ENCODE data around the gene ZMAT5. TPM values are rescaled to one million over a fixed set of nuclear protein-coding genes. Genes with fewer than 3 reads are reported as not detected.

The ZMAT5 gene
- polyA plus RNA-seq, 4 donors = 17.1 to 36.5 (median 25.4) TPM

GRCh38 chr22:29744902-29745301 is 21.9 kb downstream of the ZMAT5 start:
- DNase-seq = no peak
- Histone ChIP-seq H3K4me3 (ENCODE audit: low read depth in 1 of 3, low read length in 3 of 3) (no peak overlapping the region), H3K9me3 (ENCODE audit: control insufficient read depth in 2 of 2, insufficient read depth in 1 of 2, low read depth in 1 of 2, low read length in 1 of 2) (no peaks in the 10 kb centered on the region), H3K27me3 (ENCODE audit: control insufficient read depth in 3 of 3, insufficient read depth in 3 of 3, low read length in 3 of 3) (no peaks in the 10 kb centered on the region), H3K4me1 (ENCODE audit: control insufficient read depth in 3 of 3, insufficient read depth in 2 of 3, low read depth in 1 of 3, low read length in 2 of 3) (no peaks in the 10 kb centered on the region), H3K27ac (ENCODE audit: low read depth in 1 of 3, low read length in 2 of 3) (no peak overlapping the region), H3K36me3 (ENCODE audit: control insufficient read depth in 3 of 3, insufficient read depth in 2 of 3, low read depth in 1 of 3, low read length in 3 of 3) (peaks cover 2 to 84% (median 7%) of the 10 kb centered on the region in 3 donors)
- FAIRE-seq = no peak
- 78 to 82% (median 80%) methylated on average over 8 of the region's 8 CpGs for WGBS, 3 donors

- Histone ChIP-seq H3K9me3 (ENCODE audit: control insufficient read depth in 2 of 2, insufficient read depth in 1 of 2, low read depth in 1 of 2, low read length in 1 of 2) (no peaks in the 10 kb centered on the region), H3K4me1 (ENCODE audit: control insufficient read depth in 3 of 3, insufficient read depth in 2 of 3, low read depth in 1 of 3, low read length in 2 of 3) (no peaks in the 10 kb centered on the region), H3K27ac (ENCODE audit: low read depth in 1 of 3, low read length in 2 of 3) (no peak overlapping the region), H3K4me3 (ENCODE audit: low read depth in 1 of 3, low read length in 3 of 3) (no peak overlapping the region), H3K36me3 (ENCODE audit: control insufficient read depth in 3 of 3, insufficient read depth in 2 of 3, low read depth in 1 of 3, low read length in 3 of 3) (peaks cover 2 to 91% (median 7%) of the 10 kb centered on the region in 3 donors), H3K27me3 (ENCODE audit: control insufficient read depth in 3 of 3, insufficient read depth in 3 of 3, low read length in 3 of 3) (no peaks in the 10 kb centered on the region)
- 78 to 82% (median 81%) methylated on average over 13 of the region's 13 CpGs for WGBS, 3 donors
- FAIRE-seq = no peak
- DNase-seq = no peak
Measured at GRCh38 chr22:29742326-29742725, 24.5 kb downstream of the ZMAT5 start.

- FAIRE-seq = no peak
- peaks cover 0 to 90% (median 7%) of the 10 kb centered on the region in 3 donors for H3K36me3 ChIP-seq (ENCODE audit: control insufficient read depth in 3 of 3, insufficient read depth in 2 of 3, low read depth in 1 of 3, low read length in 3 of 3)
- WGBS, 3 donors = 84 to 88% (median 87%) methylated on average over 2 of the region's 2 CpGs
Measured at GRCh38 chr22:29741926-29742325, 24.9 kb downstream of the ZMAT5 start.

GRCh38 chr22:29740216-29740615 is 26.6 kb downstream of the ZMAT5 start:
- FAIRE-seq (no peak), DNase-seq (no peak)
- Histone ChIP-seq H3K9me3 (ENCODE audit: control insufficient read depth in 2 of 2, insufficient read depth in 1 of 2, low read depth in 1 of 2, low read length in 1 of 2) (no peaks in the 10 kb centered on the region), H3K27ac (ENCODE audit: low read depth in 1 of 3, low read length in 2 of 3) (no peak overlapping the region), H3K4me3 (ENCODE audit: low read depth in 1 of 3, low read length in 3 of 3) (no peak overlapping the region), H3K36me3 (ENCODE audit: control insufficient read depth in 3 of 3, insufficient read depth in 2 of 3, low read depth in 1 of 3, low read length in 3 of 3) (peaks cover 0 to 83% (median 3%) of the 10 kb centered on the region in 3 donors), H3K4me1 (ENCODE audit: control insufficient read depth in 3 of 3, insufficient read depth in 2 of 3, low read depth in 1 of 3, low read length in 2 of 3) (no peaks in the 10 kb centered on the region), H3K27me3 (ENCODE audit: control insufficient read depth in 3 of 3, insufficient read depth in 3 of 3, low read length in 3 of 3) (no peaks in the 10 kb centered on the region)
- 92 to 96% (median 95%) methylated on average over 5 of the region's 5 CpGs for WGBS, 3 donors

More at GRCh38 chr22:29741926-29742325, 24.9 kb downstream of the ZMAT5 start:
- no peak overlapping the region for H3K4me3 ChIP-seq (ENCODE audit: low read depth in 1 of 3, low read length in 3 of 3)
- no peaks in the 10 kb centered on the region for H3K9me3 ChIP-seq (ENCODE audit: control insufficient read depth in 2 of 2, insufficient read depth in 1 of 2, low read depth in 1 of 2, low read length in 1 of 2)
- H3K4me1 ChIP-seq (ENCODE audit: control insufficient read depth in 3 of 3, insufficient read depth in 2 of 3, low read depth in 1 of 3, low read length in 2 of 3) = no peaks in the 10 kb centered on the region
- no peaks in the 10 kb centered on the region for H3K27me3 ChIP-seq (ENCODE audit: control insufficient read depth in 3 of 3, insufficient read depth in 3 of 3, low read length in 3 of 3)
- no peak for DNase-seq
- H3K27ac ChIP-seq (ENCODE audit: low read depth in 1 of 3, low read length in 2 of 3) = no peak overlapping the region

DNA sequence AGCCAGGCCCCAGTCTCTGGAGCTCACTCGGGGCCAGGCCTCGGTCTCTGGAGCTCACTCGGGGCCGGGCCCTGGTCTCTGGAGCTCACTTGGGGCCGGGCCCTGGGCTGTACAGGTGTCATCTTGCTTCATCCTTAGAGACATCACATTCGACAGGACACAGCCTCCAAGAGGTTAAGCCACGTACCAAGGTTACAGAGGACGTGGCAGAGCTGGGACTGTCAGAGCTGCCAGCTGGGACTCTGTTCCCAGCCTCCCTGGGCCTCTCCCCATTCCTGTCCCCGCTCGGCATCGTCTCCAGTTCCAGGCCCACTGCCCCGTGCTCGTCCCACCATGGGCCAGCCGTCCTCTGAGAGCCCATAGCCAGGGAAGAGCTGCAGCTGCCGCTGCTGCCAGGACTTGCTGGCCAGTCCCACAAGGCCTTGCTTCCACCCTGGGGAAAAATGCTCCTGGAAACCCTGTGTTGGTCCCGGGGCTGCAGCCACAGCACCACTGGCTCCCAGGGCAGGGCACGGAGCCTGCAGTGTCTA is 27.4 kb downstream of the ZMAT5 start:
- DNase-seq = no peak
- Histone ChIP-seq H3K27me3 (ENCODE audit: control insufficient read depth in 3 of 3, insufficient read depth in 3 of 3, low read length in 3 of 3) (no peaks in the 10 kb centered on the region), H3K36me3 (ENCODE audit: control insufficient read depth in 3 of 3, insufficient read depth in 2 of 3, low read depth in 1 of 3, low read length in 3 of 3) (peaks cover 2 to 83% (median 3%) of the 10 kb centered on the region in 3 donors), H3K4me3 (ENCODE audit: low read depth in 1 of 3, low read length in 3 of 3) (no peak overlapping the region), H3K9me3 (ENCODE audit: control insufficient read depth in 2 of 2, insufficient read depth in 1 of 2, low read depth in 1 of 2, low read length in 1 of 2) (no peaks in the 10 kb centered on the region), H3K4me1 (ENCODE audit: control insufficient read depth in 3 of 3, insufficient read depth in 2 of 3, low read depth in 1 of 3, low read length in 2 of 3) (no peaks in the 10 kb centered on the region), H3K27ac (ENCODE audit: low read depth in 1 of 3, low read length in 2 of 3) (no peak overlapping the region)
- FAIRE-seq = no peak
- 93 to 94% (median 94%) methylated on average over 17 of the region's 17 CpGs for WGBS, 3 donors

DNA sequence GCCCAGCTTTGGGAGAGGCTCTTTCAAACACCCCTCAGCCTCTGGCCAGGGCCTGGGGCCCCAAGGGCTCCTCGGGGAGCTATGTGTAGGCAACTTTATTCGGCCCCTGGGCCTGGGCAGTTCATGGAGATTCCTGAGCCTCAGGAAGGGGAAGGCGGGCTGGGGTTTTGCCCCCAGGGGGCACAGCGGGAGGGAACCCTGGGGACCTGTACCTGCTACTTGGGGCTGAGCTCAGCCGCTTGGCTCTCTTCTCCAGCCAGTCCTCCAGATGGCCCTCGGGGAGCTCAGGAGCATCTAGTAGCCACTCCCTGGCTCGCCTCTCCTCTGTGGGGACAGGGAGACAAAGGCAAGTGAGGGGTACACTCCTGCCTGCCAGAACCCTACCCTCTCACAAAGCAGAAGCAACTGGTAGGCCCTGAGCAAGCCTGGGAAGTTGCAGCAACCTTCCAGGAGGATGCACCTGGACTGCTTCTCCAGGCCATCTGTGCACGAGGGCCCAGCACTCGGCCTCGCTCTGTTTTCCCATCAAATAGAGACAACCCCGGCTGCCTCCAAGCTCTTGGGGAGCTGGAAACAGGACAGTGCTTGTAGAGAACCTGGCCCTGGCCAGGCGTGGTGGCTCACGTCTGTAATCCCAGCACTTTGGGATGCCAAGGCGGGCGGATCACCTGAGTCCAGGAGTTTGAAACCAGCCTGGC is 28.5 kb downstream of the ZMAT5 start:
- Histone ChIP-seq H3K27me3 (ENCODE audit: control insufficient read depth in 3 of 3, insufficient read depth in 3 of 3, low read length in 3 of 3) (no peaks in the 10 kb centered on the region), H3K36me3 (ENCODE audit: control insufficient read depth in 3 of 3, insufficient read depth in 2 of 3, low read depth in 1 of 3, low read length in 3 of 3) (peaks cover 3 to 85% (median 3%) of the 10 kb centered on the region in 3 donors), H3K9me3 (ENCODE audit: control insufficient read depth in 2 of 2, insufficient read depth in 1 of 2, low read depth in 1 of 2, low read length in 1 of 2) (no peaks in the 10 kb centered on the region), H3K4me1 (ENCODE audit: control insufficient read depth in 3 of 3, insufficient read depth in 2 of 3, low read depth in 1 of 3, low read length in 2 of 3) (peaks cover 0 to 8% (median 0%) of the 10 kb centered on the region in 3 donors), H3K27ac (ENCODE audit: low read depth in 1 of 3, low read length in 2 of 3) (no peak overlapping the region), H3K4me3 (ENCODE audit: low read depth in 1 of 3, low read length in 3 of 3) (no peak overlapping the region)
- WGBS, 3 donors = 90 to 92% (median 92%) methylated on average over 15 of the region's 15 CpGs
- no peak for DNase-seq
- FAIRE-seq = no peak

GRCh38 chr22:29737251-29738117 is 29.3 kb downstream of the ZMAT5 start:
- peaks cover 0 to 12% (median 0%) of the 10 kb centered on the region in 3 donors for H3K4me1 ChIP-seq (ENCODE audit: control insufficient read depth in 3 of 3, insufficient read depth in 2 of 3, low read depth in 1 of 3, low read length in 2 of 3)
- H3K27ac ChIP-seq (ENCODE audit: low read depth in 1 of 3, low read length in 2 of 3) = no peak overlapping the region
- peaks cover 3 to 83% (median 3%) of the 10 kb centered on the region in 3 donors for H3K36me3 ChIP-seq (ENCODE audit: control insufficient read depth in 3 of 3, insufficient read depth in 2 of 3, low read depth in 1 of 3, low read length in 3 of 3)
- DNase-seq = no peak
- H3K4me3 ChIP-seq (ENCODE audit: low read depth in 1 of 3, low read length in 3 of 3) = no peak overlapping the region
- 89 to 91% (median 90%) methylated on average over 22 of the region's 22 CpGs for WGBS, 3 donors
- H3K27me3 ChIP-seq (ENCODE audit: control insufficient read depth in 3 of 3, insufficient read depth in 3 of 3, low read length in 3 of 3) = no peaks in the 10 kb centered on the region
- H3K9me3 ChIP-seq (ENCODE audit: control insufficient read depth in 2 of 2, insufficient read depth in 1 of 2, low read depth in 1 of 2, low read length in 1 of 2) = no peaks in the 10 kb centered on the region
- no peak for FAIRE-seq

- FAIRE-seq (no peak), DNase-seq (no peak)
- H3K9me3 ChIP-seq (ENCODE audit: control insufficient read depth in 2 of 2, insufficient read depth in 1 of 2, low read depth in 1 of 2, low read length in 1 of 2) = no peaks in the 10 kb centered on the region
- no peaks in the 10 kb centered on the region for H3K27me3 ChIP-seq (ENCODE audit: control insufficient read depth in 3 of 3, insufficient read depth in 3 of 3, low read length in 3 of 3)
- H3K4me3 ChIP-seq (ENCODE audit: low read depth in 1 of 3, low read length in 3 of 3) = no peak overlapping the region
- peaks cover 0 to 18% (median 0%) of the 10 kb centered on the region in 3 donors for H3K4me1 ChIP-seq (ENCODE audit: control insufficient read depth in 3 of 3, insufficient read depth in 2 of 3, low read depth in 1 of 3, low read length in 2 of 3)
- H3K27ac ChIP-seq (ENCODE audit: low read depth in 1 of 3, low read length in 2 of 3) = no peak overlapping the region
- H3K36me3 ChIP-seq (ENCODE audit: control insufficient read depth in 3 of 3, insufficient read depth in 2 of 3, low read depth in 1 of 3, low read length in 3 of 3) = peaks cover 3 to 77% (median 3%) of the 10 kb centered on the region in 3 donors
- 65 to 75% (median 67%) methylated on average over 1 of the region's 1 CpG for WGBS, 3 donors
Measured at GRCh38 chr22:29735416-29735815, 31.4 kb downstream of the ZMAT5 start.

All from small intestine (tissue), 7 donors.